ENCODE measurements around the gene SYF2.

SYF2 gene

DNA sequence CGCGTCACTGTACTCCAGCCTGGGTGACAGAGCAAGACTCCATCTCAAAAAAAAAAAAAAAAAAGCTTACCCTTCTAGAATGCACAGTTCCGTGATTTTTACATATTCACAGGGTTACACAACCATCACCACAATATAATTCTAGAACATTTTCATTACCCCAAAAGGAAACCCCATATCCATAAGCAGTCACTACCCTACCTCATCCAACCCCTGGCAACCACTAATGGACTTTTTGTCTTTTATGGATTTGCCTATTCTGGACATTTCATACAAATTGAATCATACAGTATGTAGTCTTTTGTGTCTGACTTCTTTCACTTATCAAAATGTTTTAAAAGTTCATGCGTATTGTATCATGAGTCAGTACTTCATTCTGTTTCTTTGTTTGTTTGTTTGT lies 22.8 kb downstream of the SYF2 start:
- TF ChIP-seq ZFP3 (CRISPR knock-in tag; IDR thresholded peaks at IDR 0.05): no peak
- TF ChIP-seq RARB (CRISPR knock-in tag; IDR thresholded peaks at IDR 0.05): no peak
- TF ChIP-seq OSR1 (CRISPR knock-in tag; IDR thresholded peaks at IDR 0.05): no peak
- TF ChIP-seq, protein P1, sequence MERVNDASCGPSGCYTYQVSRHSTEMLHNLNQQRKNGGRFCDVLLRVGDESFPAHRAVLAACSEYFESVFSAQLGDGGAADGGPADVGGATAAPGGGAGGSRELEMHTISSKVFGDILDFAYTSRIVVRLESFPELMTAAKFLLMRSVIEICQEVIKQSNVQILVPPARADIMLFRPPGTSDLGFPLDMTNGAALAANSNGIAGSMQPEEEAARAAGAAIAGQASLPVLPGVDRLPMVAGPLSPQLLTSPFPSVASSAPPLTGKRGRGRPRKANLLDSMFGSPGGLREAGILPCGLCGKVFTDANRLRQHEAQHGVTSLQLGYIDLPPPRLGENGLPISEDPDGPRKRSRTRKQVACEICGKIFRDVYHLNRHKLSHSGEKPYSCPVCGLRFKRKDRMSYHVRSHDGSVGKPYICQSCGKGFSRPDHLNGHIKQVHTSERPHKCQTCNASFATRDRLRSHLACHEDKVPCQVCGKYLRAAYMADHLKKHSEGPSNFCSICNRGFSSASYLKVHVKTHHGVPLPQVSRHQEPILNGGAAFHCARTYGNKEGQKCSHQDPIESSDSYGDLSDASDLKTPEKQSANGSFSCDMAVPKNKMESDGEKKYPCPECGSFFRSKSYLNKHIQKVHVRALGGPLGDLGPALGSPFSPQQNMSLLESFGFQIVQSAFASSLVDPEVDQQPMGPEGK (CRISPR knock-in tag; IDR thresholded peaks at IDR 0.05; ENCODE audit: borderline replicate concordance): no peak
- TF ChIP-seq TOX (CRISPR knock-in tag; IDR thresholded peaks at IDR 0.05; ENCODE audit: borderline replicate concordance): no peak
- no peak for TF ChIP-seq ZFP30 (CRISPR knock-in tag; IDR thresholded peaks at IDR 0.05)
- TF ChIP-seq, protein P2, sequence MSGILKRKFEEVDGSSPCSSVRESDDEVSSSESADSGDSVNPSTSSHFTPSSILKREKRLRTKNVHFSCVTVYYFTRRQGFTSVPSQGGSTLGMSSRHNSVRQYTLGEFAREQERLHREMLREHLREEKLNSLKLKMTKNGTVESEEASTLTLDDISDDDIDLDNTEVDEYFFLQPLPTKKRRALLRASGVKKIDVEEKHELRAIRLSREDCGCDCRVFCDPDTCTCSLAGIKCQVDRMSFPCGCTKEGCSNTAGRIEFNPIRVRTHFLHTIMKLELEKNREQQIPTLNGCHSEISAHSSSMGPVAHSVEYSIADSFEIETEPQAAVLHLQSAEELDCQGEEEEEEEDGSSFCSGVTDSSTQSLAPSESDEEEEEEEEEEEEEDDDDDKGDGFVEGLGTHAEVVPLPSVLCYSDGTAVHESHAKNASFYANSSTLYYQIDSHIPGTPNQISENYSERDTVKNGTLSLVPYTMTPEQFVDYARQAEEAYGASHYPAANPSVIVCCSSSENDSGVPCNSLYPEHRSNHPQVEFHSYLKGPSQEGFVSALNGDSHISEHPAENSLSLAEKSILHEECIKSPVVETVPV (CRISPR knock-in tag; IDR thresholded peaks at IDR 0.05): no peak
- TF ChIP-seq BACH2 (CRISPR knock-in tag; IDR thresholded peaks at IDR 0.05; ENCODE audit: borderline replicate concordance): no peak
- no peak for TF ChIP-seq ZNF565 (CRISPR knock-in tag; conservative IDR thresholded peaks at IDR 0.05; ENCODE audit: low read depth)
- no peak for TF ChIP-seq SNAI2 (CRISPR knock-in tag; IDR thresholded peaks at IDR 0.05)
- TF ChIP-seq ARNTL (CRISPR knock-in tag; IDR thresholded peaks at IDR 0.05; ENCODE audit: borderline replicate concordance, low read depth): no peak
- TF ChIP-seq ESRRG (CRISPR knock-in tag; IDR thresholded peaks at IDR 0.05): no peak
- TF ChIP-seq TCF4 (CRISPR knock-in tag; IDR thresholded peaks at IDR 0.05; ENCODE audit: borderline replicate concordance): no peak
- TF ChIP-seq ZC3H10 (CRISPR knock-in tag; IDR thresholded peaks at IDR 0.05): no peak
- ATAC-seq: no peak

DNA sequence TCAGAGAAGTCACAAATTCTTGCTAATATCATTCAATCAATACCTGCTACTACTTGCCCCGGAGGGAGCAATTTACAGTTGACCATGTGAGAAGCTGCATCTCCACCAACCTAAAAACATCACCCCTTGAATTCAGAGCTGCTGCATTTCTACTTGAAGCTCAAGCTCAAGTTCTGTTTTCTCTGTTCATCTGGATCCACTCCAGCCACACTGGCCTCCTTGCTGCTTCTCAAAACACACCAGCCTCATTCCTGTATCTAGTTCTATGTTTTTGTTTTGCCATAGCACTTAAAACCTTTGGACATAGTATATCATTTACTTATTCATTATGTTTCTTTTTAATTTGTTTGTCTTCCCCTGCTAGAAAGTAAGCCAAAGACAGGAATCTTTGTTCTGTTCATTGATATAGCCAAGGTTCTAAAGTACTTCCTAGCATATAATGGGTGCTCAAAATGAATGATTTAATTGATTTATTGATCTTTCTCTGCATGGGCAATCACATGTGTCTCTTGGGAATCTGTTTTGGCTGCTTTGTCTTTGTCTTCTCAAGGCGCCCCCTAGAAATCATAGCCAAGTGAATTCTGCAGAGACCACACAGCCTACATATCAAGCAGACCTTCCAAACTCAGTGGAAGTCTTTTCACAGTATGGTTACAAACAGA lies 23.6 kb downstream of the SYF2 start:
- no peak for ATAC-seq
- no peak for TF ChIP-seq RARB (CRISPR knock-in tag; IDR thresholded peaks at IDR 0.05)
- no peak for TF ChIP-seq TOX (CRISPR knock-in tag; IDR thresholded peaks at IDR 0.05; ENCODE audit: borderline replicate concordance)
- no peak for TF ChIP-seq PPARA (CRISPR knock-in tag; IDR thresholded peaks at IDR 0.05; ENCODE audit: borderline replicate concordance)
- no peak for TF ChIP-seq ISL1 (CRISPR knock-in tag; IDR thresholded peaks at IDR 0.05)
- TF ChIP-seq ZNF70 (CRISPR knock-in tag; IDR thresholded peaks at IDR 0.05): no peak
- no peak for TF ChIP-seq ZNF8 (CRISPR knock-in tag; IDR thresholded peaks at IDR 0.05)
- no peak for TF ChIP-seq OSR1 (CRISPR knock-in tag; IDR thresholded peaks at IDR 0.05)
- TF ChIP-seq, protein P3, sequence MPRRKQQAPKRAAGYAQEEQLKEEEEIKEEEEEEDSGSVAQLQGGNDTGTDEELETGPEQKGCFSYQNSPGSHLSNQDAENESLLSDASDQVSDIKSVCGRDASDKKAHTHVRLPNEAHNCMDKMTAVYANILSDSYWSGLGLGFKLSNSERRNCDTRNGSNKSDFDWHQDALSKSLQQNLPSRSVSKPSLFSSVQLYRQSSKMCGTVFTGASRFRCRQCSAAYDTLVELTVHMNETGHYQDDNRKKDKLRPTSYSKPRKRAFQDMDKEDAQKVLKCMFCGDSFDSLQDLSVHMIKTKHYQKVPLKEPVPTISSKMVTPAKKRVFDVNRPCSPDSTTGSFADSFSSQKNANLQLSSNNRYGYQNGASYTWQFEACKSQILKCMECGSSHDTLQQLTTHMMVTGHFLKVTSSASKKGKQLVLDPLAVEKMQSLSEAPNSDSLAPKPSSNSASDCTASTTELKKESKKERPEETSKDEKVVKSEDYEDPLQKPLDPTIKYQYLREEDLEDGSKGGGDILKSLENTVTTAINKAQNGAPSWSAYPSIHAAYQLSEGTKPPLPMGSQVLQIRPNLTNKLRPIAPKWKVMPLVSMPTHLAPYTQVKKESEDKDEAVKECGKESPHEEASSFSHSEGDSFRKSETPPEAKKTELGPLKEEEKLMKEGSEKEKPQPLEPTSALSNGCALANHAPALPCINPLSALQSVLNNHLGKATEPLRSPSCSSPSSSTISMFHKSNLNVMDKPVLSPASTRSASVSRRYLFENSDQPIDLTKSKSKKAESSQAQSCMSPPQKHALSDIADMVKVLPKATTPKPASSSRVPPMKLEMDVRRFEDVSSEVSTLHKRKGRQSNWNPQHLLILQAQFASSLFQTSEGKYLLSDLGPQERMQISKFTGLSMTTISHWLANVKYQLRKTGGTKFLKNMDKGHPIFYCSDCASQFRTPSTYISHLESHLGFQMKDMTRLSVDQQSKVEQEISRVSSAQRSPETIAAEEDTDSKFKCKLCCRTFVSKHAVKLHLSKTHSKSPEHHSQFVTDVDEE (CRISPR knock-in tag; IDR thresholded peaks at IDR 0.05): no peak
- TF ChIP-seq SNAI2 (CRISPR knock-in tag; IDR thresholded peaks at IDR 0.05): no peak
- TF ChIP-seq ARNTL (CRISPR knock-in tag; IDR thresholded peaks at IDR 0.05; ENCODE audit: borderline replicate concordance, low read depth): no peak
- TF ChIP-seq, protein P1 (CRISPR knock-in tag; IDR thresholded peaks at IDR 0.05; ENCODE audit: borderline replicate concordance): no peak
- TF ChIP-seq CSDC2 (CRISPR knock-in tag; IDR thresholded peaks at IDR 0.05): no peak
- no peak for TF ChIP-seq ZC3H10 (CRISPR knock-in tag; IDR thresholded peaks at IDR 0.05)
- TF ChIP-seq, protein P4, sequence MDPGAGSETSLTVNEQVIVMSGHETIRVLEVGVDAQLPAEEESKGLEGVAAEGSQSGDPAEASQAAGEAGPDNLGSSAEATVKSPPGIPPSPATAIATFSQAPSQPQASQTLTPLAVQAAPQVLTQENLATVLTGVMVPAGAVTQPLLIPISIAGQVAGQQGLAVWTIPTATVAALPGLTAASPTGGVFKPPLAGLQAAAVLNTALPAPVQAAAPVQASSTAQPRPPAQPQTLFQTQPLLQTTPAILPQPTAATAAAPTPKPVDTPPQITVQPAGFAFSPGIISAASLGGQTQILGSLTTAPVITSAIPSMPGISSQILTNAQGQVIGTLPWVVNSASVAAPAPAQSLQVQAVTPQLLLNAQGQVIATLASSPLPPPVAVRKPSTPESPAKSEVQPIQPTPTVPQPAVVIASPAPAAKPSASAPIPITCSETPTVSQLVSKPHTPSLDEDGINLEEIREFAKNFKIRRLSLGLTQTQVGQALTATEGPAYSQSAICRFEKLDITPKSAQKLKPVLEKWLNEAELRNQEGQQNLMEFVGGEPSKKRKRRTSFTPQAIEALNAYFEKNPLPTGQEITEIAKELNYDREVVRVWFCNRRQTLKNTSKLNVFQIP (CRISPR knock-in tag; IDR thresholded peaks at IDR 0.05; ENCODE audit: borderline replicate concordance, low read depth): no peak
- TF ChIP-seq BACH2 (CRISPR knock-in tag; IDR thresholded peaks at IDR 0.05; ENCODE audit: borderline replicate concordance): no peak
- no peak for TF ChIP-seq ESRRG (CRISPR knock-in tag; IDR thresholded peaks at IDR 0.05)
- TF ChIP-seq, protein P2 (CRISPR knock-in tag; IDR thresholded peaks at IDR 0.05): no peak
- no peak for TF ChIP-seq ZNF565 (CRISPR knock-in tag; conservative IDR thresholded peaks at IDR 0.05; ENCODE audit: low read depth)
- TF ChIP-seq GLIS3 (CRISPR knock-in tag; IDR thresholded peaks at IDR 0.05): no peak
- no peak for TF ChIP-seq TCF4 (CRISPR knock-in tag; IDR thresholded peaks at IDR 0.05; ENCODE audit: borderline replicate concordance)
